GM12872 (cell line): ENCODE measurements around the gene USP49.

Experiments
- CTCF ChIP-seq: IDR thresholded peaks from 3 replicates; pipeline ENCODE4 v1.5.1; 2011; ENCODE audit warnings: low read depth, mild to moderate bottlenecking, low read length, moderate library complexity; ENCODE audit not compliant: insufficient read depth

Gene USP49

GRCh38 chr6:41815587-41815986, 79.6 kb downstream of the USP49 start:
- TF ChIP-seq CTCF, result no peak

GRCh38 chr6:41814629-41815028, 80.5 kb downstream of the USP49 start:
- TF ChIP-seq CTCF, result no peak

GRCh38 chr6:41813956-41814355, 81.2 kb downstream of the USP49 start:
- no peak for TF ChIP-seq CTCF

- no peak for TF ChIP-seq CTCF
Observed at GRCh38 chr6:41813469-41813868, 81.7 kb downstream of the USP49 start.

- no peak for TF ChIP-seq CTCF
Observed at GRCh38 chr6:41811095-41811494, 84.1 kb downstream of the USP49 start.

GRCh38 chr6:41805830-41806774, 89.1 kb downstream of the USP49 start:
- TF ChIP-seq CTCF, result no peak

GRCh38 chr6:41801380-41801779, 93.8 kb downstream of the USP49 start:
- TF ChIP-seq CTCF, result peak; percentile 43; the same call in 2 of the 3 replicates
